Measurements from ENCODE around the gene LRPPRC.

The LRPPRC gene

GRCh38 chr2:43840965-43841364 is 154.8 kb downstream of the LRPPRC start:
- no peak overlapping the region for H3K4me3 ChIP-seq (ENCODE audit: low read depth, low read length)
- TF ChIP-seq, protein P1, sequence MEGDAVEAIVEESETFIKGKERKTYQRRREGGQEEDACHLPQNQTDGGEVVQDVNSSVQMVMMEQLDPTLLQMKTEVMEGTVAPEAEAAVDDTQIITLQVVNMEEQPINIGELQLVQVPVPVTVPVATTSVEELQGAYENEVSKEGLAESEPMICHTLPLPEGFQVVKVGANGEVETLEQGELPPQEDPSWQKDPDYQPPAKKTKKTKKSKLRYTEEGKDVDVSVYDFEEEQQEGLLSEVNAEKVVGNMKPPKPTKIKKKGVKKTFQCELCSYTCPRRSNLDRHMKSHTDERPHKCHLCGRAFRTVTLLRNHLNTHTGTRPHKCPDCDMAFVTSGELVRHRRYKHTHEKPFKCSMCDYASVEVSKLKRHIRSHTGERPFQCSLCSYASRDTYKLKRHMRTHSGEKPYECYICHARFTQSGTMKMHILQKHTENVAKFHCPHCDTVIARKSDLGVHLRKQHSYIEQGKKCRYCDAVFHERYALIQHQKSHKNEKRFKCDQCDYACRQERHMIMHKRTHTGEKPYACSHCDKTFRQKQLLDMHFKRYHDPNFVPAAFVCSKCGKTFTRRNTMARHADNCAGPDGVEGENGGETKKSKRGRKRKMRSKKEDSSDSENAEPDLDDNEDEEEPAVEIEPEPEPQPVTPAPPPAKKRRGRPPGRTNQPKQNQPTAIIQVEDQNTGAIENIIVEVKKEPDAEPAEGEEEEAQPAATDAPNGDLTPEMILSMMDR (IDR thresholded peaks at IDR 0.05; ENCODE audit: low read depth, low read length) = no peak

GRCh38 chr2:43839776-43840564 is 155.8 kb downstream of the LRPPRC start:
- TF ChIP-seq, protein P1 (IDR thresholded peaks at IDR 0.05; ENCODE audit: low read depth, low read length) = no peak
- H3K4me3 ChIP-seq (ENCODE audit: low read depth, low read length) = no peak overlapping the region

DNA sequence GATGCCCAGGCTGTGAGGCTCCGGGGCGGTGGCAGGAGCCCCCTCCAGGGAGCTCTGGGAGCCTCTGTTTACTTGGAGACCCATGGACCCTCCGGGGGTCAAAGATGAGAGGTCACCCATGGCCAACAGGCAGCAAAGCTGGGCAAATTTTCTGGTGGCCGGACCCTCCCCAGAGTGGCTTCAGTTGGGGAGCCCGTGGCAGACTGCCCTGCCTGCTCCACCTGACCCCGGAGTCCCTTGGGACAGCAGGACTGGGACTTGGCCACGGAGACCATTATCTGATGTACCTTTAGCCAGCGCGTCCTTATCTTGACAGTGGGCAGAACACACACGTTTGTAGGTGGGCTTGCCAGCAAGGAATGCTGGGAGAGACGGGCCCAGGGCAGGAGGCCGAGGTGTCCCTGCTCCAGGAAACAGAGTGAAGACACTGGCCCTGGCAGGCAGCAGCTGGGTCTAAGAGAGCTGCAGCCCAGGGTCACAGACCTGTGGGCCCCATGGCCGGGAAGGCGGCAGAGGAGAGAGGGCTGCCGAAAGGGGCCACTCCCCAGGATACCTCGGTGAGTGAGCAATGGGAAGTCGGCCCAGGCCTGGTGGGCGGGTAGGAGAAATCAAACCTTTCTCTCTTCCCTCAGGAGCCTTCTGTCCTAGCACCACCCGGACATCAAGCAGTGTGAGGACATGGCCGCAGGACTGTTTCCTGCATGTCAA is 157.1 kb downstream of the LRPPRC start, which contains the start of the genes ABCG5 and ABCG8:
Gene ABCG5, minus strand, starts transcription at position 280 of the 708 bp plus-strand sequence. Its CDS starts 160 bp downstream, at position 120.
Gene ABCG8, plus strand, starts transcription at position 412 of the 708 bp plus-strand sequence. Its CDS starts 83 bp downstream, at position 495.
- TF ChIP-seq, protein P1 (IDR thresholded peaks at IDR 0.05; ENCODE audit: low read depth, low read length) = no peak
- no peak within 1 kb of the TSS for H3K4me3 ChIP-seq (ENCODE audit: low read depth, low read length)

GRCh38 chr2:43837831-43838559 is 157.8 kb downstream of the LRPPRC start:
- no peak overlapping the region for H3K4me3 ChIP-seq (ENCODE audit: low read depth, low read length)
- TF ChIP-seq, protein P1 (IDR thresholded peaks at IDR 0.05; ENCODE audit: low read depth, low read length) = no peak

DNA sequence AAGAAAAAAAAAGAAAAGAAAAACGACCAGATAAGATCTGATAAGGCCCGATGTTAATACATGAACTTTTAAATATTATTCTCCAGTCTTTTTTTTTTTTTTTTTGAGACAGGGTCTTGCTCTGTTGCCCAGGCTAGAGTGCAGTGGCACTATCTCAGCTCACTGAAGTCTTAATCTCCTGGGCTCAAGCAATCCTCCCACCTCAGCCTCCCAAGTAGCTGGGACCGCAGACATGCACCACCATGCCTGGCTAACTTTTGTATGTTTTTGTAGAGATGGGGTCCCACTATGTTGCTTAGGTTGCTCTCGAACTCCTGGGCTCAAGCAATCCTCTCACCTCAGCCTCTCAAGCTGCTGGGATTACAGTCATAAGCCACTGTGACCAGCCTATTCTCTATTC is 158.8 kb downstream of the LRPPRC start:
- TF ChIP-seq, protein P1 (IDR thresholded peaks at IDR 0.05; ENCODE audit: low read depth, low read length) = no peak
- no peak overlapping the region for H3K4me3 ChIP-seq (ENCODE audit: low read depth, low read length)

All from WI38 (cell line).